ENCODE data around the gene ABT1.

DNA sequence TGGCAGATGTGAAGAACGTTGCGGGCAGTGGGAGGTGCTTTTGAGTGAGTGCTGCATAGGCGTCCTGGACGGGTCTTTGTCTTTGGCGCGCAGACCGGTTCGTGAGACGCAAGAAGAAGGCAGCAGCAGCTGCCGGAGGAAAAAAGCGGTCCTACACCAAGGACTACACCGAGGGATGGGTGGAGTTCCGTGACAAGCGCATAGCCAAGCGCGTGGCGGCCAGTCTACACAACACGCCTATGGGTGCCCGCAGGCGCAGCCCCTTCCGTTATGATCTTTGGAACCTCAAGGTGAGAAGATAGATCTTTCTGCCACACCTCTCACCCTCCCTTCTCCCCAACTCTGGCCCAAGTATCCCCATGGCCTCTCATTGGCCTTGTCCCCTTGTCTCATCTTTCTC, 1.1 kb downstream of the ABT1 start:
- TF ChIP-seq, protein P1, sequence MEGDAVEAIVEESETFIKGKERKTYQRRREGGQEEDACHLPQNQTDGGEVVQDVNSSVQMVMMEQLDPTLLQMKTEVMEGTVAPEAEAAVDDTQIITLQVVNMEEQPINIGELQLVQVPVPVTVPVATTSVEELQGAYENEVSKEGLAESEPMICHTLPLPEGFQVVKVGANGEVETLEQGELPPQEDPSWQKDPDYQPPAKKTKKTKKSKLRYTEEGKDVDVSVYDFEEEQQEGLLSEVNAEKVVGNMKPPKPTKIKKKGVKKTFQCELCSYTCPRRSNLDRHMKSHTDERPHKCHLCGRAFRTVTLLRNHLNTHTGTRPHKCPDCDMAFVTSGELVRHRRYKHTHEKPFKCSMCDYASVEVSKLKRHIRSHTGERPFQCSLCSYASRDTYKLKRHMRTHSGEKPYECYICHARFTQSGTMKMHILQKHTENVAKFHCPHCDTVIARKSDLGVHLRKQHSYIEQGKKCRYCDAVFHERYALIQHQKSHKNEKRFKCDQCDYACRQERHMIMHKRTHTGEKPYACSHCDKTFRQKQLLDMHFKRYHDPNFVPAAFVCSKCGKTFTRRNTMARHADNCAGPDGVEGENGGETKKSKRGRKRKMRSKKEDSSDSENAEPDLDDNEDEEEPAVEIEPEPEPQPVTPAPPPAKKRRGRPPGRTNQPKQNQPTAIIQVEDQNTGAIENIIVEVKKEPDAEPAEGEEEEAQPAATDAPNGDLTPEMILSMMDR (IDR thresholded peaks at IDR 0.05): no peak
- no peak for TF ChIP-seq POLR2AphosphoS5 (IDR thresholded peaks at IDR 0.05)
